ENCODE data around the gene CMYA5.

The CMYA5 gene

DNA sequence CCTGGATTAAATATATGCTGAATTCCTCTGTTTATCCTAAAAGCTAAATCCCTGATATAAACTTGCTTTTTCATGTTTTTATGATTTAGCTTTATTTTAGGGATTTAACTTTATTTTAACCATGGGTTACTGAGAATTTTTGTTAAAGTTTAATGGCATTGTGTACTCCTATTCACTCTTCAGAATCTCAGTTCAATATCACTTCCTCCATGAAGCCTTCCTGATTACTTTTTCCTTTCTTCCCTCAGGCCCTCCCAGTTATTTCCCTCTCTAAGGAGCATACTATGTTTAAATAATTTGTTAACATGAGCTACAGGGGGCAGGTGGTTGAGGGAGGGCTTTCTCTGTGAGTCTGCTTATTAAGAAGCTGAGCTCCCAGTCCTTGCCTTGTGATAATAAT lies 151.5 kb downstream of the CMYA5 start:
- no peak for DNase-seq

DNA sequence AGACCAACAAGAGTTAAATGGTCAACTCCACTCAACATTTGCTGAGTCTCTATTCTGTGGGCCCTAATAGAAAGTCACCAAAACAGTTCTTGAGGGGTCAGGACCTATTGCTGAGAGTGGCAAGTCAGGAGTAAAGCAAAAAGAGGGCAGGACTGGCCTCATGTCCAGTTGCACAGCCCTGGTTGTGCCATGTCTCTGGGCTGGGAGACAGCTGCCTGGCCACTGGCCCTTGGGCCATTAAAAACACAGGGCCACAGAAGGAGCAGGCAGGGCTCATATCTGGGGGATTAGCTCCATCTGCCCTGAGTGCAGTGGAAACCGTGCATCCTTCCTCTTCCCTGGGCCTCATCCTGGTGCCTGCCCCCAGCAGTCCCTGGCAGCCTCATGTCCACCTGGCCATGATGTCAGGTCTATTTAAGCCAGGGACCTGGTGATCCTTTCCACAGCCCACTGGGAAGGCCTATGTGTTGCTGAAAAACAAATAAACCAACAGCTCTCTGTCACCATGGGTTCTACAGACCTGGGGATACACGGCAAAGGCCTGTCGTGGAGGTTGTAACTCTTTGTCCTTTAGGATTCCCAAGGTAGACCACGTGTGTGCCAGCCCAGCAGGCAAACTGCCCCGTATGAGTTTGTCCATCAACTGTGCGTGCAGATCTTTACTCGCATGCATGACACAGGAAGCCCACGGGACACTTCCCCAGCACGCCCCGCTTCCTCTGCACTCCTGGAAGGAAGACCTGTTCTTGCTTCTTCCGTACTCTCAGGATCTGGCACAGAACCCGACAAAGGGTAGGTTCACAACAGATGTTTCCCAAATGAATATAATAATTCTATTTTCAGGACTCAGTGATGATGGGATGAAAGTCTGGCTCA lies 152.6 kb downstream of the CMYA5 start:
- no peak for DNase-seq

DNA sequence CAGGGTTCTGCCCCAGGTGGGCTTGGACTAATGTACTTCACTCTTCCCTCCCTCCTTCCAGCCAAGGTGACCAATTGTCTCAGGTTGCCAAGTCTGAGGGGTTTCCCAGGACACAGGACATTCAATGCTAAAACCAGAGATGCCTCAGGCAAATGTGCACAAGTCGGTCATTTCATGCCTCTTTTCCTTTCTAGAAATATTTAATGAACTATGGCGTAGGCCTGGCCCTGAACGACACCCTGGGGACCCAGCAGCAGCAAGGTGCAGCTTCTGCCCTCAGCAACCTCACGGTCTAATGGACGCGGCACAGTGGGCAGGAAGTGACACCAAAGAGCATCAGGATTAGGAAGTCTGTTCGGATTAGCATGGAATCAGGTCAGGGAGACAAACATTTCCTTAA lies 153.4 kb downstream of the CMYA5 start:
- DNase-seq = no peak

DNA sequence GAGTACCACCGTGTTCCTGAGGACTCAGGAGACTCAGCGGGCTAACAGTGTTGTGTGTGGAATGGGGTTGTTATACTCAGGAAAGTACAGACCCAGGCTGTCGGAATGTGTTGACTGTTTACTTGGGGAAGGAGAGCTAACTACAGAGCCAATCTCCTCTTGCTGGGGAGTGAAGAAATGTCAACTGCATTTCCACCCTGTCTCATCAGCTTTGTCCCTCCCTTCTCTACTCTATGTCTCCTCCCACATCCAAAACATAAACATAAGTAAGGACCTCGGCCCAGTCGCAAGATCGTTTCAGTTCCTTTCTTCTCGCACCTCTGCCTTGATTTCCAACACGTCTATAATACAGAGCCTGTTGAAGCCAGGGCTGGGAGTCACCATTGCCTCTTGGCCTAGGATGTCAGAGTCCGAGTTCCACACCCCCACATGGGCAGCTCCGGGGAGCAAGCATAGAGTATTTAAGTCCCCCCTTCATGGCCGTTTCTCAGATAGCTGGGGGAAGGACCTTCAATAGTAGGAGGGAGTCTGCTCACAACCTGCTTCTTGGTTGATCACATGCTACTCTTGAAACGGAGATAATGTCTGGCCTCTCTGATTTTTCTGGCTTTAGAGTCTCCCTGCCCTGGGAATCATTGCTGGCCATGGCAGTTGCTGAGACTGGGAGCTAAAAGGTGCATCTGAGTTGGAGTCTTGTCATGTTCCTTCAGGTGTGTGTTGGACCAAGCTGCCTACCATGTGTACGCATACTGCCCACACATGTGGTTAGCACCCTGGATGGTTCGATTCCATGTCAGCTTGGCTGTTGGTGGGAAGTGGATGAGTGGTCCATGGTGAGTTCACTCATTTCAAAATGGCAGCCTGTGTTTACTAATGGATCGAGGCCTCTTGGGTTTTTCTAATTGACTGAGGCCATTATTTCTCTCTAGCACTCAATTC lies 154.1 kb downstream of the CMYA5 start:
- no peak for DNase-seq

DNA sequence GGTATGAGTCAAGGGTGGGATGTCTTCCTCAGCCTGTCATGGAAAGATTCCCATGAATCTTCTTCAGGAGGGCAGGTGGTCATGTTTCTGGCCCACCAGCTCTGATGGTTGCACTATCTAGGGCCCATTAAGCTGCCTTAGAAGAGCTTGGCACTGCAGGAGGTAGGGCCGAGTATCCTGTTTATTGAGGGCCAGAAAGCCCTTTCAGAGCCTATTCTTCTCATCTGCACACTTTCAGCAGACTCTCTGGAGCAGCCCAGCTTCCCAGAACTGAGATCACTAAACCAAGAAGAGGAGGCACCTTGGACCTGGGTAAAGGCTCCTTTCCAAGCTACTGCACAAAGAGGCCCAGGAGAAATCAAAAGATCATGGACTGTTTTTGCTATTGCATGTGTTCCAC lies 154.9 kb downstream of the CMYA5 start:
- DNase-seq = no peak

DNA sequence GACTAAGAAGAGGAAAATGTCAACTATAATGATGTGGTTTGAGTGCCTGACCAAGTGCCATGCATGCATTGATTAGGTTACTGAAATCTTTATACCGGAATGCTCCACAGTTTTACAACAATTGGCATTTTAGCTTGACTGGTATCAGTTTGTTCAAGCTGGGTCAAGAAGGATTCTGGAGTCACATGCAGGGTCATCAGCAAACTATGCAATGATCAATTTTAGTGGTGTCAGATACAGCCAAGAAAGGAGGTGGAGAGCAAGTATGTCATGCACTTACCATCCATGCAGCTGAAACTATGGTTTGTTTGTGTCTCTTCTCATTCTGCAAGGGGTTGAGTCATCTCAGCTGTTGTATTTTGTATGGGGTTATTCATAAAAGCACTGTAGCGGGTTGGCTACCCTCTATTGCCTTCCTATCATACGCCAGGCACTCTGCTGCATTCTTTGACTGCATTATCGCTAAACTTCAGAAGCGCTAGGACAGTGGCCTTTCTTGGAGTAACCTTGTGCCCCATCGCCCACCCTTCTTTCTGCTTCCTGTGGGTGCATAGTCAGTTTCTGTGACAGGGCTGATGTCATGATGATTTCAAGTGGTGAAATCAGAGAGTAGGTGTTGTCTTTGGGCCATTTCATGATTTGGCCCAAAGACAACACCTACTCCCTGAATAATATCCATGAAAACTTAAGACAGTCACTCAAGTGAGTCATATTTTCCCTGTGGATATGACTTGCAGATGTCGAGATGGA lies 156.0 kb downstream of the CMYA5 start:
- no peak for DNase-seq

DNA sequence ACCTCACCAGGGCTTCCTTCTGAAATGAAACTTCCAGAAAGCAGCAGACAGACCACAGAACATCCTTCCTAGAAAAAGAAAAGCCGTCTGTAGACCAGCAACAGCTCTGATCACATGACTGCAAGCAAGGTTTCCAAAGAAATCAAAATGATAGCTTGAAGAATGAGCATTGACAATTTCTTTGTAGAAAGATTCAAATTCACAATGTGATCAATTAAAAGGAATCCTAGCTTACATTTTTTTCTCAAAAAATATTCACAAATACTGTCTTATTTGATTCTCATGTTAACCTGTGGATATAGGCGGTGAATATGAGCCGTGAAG lies 156.5 kb downstream of the CMYA5 start:
- DNase-seq = no peak

DNA sequence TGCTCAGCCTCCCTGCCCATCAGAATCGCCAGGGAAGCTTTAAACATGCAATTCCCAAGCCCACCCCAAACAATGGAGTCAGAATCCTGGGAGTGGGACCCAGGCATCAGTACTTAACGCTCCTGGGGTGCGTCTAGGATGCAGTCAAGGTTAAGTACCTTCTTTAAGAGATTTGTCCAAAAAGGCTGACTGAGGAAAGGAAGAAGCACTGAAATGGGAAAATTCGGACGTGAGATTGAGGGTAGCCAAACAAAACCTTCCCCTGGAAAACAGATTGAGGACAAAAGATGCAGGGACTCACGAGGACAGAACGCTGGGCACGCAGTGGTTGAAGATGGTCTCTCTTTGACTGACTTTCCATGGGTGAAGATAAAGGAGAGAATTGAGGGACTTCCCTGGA lies 157.9 kb downstream of the CMYA5 start:
- DNase-seq = no peak

DNA sequence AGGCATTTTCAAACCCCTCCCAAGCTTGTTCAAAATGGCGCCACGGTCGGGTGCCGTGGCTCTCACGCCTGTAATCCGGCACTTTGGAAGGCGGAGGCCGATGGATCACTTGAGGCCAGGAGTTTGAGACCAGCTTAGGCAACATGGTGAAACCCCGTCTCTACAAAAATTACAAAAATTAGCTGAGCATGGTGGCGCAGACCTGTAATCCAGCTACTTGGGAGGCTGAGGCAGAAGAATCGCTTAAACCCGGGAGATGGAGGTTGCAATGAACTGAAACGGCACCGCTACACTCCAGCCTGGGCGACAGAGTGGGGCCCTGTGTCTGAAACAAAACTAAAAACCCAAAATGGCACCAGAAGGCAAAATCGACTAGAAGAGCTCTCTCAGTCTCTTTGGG lies 159.4 kb downstream of the CMYA5 start:
- no peak for DNase-seq
